Activated CD4-positive, alpha-beta T cell treated with anti-CD3 and anti-CD28 coated beads for 4 hours (primary cell): ENCODE results near the gene MRPL4.

Source experiments
- DNase-seq, 2 donors: peaks; one replicate each; pipeline ENCODE4 v3.0.0-alpha.2; 2020

MRPL4 gene

GRCh38 chr19:10290357-10290875 lies 38.4 kb downstream of the MRPL4 start:
- no peak for DNase-seq

DNA sequence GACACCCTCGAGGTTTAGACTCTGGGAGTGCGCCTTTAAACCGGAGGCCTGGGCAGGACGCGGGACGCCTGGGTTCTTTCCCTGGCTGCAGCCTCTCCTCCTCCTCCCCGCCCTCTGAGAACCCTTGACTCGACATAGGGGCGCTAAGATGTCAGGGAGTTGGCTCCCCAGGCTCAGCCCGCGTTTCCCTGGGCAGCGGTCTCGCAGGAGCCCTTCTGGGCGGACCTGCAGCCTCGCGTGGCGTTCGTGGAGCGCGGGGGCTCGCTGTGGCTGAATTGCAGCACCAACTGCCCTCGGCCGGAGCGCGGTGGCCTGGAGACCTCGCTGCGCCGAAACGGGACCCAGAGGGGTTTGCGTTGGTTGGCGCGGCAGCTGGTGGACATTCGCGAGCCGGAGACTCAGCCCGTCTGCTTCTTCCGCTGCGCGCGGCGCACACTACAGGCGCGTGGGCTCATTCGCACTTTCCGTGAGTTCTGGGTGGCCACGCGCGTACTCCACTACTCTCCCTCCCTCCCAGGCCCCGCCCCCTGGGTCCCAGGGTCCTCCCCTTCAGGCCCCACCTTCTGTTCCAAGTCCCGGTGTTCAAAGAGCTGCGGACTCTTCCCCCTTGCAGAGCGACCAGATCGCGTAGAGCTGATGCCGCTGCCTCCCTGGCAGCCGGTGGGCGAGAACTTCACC lies 39.0 kb downstream of the MRPL4 start:
- peak; percentile 54 to 62 for DNase-seq

- no peak for DNase-seq
Observed at GRCh38 chr19:10291554-10292205, 39.7 kb downstream of the MRPL4 start.

DNA sequence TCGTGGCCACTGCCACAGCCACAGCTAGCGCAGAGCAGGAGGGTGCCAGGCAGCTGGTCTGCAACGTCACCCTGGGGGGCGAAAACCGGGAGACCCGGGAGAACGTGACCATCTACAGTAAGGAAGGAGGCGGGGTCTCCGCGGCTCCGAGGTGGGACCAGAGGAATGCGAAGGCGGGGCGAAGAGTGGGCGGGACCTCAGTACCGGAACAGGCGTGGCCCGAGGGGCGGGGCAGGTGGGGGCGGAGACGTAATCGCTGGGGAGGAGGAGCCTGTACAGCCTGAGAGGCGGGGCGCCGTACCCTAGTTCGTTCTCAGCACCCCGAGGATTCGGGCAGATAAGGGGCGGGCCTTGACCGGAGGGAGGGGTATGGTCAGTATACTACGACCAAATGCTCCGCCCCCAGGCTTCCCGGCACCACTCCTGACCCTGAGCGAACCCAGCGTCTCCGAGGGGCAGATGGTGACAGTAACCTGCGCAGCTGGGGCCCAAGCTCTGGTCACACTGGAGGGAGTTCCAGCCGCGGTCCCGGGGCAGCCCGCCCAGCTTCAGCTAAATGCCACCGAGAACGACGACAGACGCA lies 40.3 kb downstream of the MRPL4 start:
- DNase-seq, result peak; percentile 64

DNA sequence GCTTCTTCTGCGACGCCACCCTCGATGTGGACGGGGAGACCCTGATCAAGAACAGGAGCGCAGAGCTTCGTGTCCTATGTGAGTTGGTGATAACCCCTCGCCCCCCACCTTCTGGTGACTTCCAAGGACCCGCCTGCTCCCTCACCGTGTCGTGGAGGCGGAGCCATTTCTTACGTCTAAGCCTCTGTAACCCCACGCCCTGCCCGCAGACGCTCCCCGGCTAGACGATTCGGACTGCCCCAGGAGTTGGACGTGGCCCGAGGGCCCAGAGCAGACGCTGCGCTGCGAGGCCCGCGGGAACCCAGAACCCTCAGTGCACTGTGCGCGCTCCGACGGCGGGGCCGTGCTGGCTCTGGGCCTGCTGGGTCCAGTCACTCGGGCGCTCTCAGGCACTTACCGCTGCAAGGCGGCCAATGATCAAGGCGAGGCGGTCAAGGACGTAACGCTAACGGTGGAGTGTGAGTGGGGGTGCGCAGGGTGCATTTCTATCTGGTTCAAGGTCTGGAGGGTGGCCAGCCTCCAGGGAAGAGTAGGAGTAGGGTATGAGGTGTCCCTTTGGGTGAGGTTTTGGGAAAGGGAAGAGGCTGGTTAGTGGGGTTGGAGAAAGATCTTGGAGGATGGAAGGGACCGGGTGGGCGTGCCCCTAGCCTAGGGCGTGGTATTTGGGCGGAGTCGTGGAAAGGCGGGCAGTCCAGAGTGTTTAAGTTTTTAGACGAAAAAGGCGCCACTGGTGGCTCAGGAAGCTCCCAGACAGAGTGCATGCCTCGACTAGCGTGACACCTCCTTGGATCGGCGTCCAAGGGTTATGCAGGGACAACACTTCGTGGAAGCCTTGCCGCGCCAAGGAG lies 41.0 kb downstream of the MRPL4 start:
- DNase-seq, result no peak

DNA sequence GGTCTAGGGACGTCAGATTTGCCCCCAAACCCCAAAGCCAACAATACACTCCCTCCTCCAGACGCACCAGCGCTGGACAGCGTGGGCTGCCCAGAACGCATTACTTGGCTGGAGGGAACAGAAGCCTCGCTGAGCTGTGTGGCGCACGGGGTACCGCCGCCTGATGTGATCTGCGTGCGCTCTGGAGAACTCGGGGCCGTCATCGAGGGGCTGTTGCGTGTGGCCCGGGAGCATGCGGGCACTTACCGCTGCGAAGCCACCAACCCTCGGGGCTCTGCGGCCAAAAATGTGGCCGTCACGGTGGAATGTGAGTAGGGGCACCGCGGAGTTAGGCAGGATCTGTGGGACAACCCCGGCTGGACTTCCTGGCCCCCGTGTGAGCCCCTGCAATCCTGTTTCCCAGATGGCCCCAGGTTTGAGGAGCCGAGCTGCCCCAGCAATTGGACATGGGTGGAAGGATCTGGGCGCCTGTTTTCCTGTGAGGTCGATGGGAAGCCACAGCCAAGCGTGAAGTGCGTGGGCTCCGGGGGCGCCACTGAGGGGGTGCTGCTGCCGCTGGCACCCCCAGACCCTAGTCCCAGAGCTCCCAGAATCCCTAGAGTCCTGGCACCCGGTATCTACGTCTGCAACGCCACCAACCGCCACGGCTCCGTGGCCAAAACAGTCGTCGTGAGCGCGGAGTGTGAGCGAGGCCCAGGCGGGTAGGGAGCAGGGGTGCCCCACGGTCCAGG lies 41.8 kb downstream of the MRPL4 start:
- DNase-seq, result no peak

DNA sequence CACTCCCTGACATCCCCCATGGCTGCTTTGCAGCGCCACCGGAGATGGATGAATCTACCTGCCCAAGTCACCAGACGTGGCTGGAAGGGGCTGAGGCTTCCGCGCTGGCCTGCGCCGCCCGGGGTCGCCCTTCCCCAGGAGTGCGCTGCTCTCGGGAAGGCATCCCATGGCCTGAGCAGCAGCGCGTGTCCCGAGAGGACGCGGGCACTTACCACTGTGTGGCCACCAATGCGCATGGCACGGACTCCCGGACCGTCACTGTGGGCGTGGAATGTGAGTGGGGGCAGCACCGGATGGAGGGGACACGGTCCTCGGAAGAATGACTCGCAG lies 42.3 kb downstream of the MRPL4 start:
- no peak for DNase-seq

DNA sequence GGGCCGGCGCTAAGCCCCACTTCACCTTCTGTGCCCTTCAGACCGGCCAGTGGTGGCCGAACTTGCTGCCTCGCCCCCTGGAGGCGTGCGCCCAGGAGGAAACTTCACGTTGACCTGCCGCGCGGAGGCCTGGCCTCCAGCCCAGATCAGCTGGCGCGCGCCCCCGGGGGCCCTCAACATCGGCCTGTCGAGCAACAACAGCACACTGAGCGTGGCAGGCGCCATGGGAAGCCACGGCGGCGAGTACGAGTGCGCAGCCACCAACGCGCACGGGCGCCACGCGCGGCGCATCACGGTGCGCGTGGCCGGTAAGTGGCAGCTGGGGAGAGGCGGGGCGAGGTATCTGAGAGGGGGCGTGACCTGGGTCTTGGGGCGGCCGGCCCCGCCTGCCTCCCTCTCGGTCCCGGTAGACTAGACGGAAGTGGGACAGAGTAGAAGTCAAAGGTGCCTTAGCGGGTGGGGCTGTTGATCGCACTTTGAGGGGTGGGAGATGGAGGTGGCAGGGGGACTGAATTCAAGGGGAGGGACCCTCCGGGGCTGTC lies 43.4 kb downstream of the MRPL4 start:
- DNase-seq, result peak; percentile 65 to 68

DNA sequence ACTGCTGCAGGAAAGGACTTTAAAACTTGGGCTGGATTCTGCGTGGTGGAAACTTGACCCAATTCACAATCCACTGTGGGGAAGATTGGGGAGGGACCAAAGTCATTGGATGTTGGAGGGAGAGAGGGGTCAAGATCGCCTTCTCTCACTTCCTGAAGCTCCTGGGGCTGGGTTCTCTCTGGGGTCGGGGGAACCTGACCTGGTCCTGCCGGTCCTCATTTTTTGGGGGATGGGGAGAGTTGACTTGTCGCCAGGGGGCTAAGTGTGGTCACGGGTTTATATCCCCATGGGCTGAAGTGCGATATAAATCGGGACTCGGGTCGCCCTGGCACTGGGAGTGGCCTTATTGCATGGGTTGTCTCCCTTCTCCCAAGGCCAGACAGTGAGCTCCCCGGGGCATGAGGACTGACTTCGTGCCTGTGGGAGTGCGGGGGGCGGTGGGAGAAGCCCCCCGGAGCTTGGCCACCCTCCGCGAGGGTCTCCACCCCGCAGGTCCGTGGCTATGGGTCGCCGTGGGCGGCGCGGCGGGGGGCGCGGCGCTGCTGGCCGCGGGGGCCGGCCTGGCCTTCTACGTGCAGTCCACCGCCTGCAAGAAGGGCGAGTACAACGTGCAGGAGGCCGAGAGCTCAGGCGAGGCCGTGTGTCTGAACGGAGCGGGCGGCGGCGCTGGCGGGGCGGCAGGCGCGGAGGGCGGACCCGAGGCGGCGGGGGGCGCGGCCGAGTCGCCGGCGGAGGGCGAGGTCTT lies 44.0 kb downstream of the MRPL4 start:
- no peak for DNase-seq

GRCh38 chr19:10299545-10300458 lies 47.8 kb downstream of the MRPL4 start:
- DNase-seq, result no peak

DNA sequence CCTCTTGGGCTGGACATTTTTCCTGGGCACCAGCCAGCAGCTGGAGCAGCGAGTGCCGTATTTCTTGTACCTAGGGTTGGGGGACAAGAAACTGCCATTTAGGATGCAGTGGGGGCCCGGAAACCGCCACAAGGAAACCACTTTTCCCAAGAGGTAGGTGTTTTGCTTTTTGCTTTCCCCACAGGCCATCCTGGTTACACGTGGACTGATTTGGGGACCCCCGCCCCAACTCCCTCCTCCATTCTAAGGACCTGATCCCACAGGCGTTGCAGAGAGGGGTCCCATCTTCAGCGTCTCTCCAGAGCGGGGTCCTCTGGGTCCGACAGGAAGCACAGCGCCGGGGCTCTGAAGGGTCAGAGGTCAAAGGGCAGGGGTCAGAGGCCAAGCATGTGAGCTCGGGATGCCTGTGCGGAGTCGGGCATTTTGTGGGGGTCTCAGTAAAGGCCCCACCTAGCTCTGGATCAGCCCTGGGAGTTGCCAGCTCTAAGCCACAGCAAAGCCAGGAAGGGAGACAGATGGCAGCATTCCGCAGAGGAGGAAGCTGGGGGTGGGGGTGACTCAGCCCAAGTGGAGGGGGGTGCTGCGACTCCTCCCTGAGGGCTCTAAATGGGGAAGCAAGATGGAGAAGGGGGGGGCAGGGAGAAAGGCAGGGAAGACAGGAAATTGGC lies 53.3 kb downstream of the MRPL4 start:
- DNase-seq, result no peak

DNA sequence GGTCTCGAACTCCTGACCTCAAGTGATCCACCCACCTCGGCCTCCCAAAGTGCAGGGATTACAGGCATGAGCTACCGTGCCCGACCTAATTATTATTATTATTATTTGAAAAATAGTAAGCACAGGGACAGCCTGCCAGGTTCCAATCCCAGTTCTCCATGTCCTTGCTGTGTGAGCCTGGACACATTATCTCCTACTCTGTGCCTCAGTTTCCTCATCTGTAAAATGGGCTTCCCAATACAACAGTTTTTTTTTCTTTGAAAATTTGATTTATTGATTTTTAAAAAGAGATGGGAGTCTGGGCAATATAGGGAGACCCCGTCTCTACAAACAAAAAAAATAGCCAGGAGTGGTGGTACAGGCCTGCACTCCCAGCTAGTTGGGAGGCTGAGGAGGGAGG lies 54.3 kb downstream of the MRPL4 start:
- DNase-seq, result no peak

GRCh38 chr19:10309423-10309822 lies 57.4 kb downstream of the MRPL4 start, which contains the start of gene ZGLP1:
Gene ZGLP1, minus strand, starts transcription at chr19:10309815.
- DNase-seq, result no peak
